WTC11 (cell line): Measurements from ENCODE around the gene FPR1.

Experiments used
- ATF2 ChIP-seq: sonication (generic); formaldehyde crosslinking; IDR thresholded peaks from 2 replicates; pipeline ENCODE4 v1.8.1; 2022; ENCODE audit warnings: low read depth, missing genetic modification reagents, borderline replicate concordance
- ATF3 ChIP-seq: sonication (generic); formaldehyde crosslinking; conservative IDR thresholded peaks from 2 replicates; pipeline ENCODE4 v1.8.1; 2022; ENCODE audit warnings: mild to moderate bottlenecking, missing genetic modification reagents
- CTCF ChIP-seq: fragments of 200-600 bp; IDR thresholded peaks from 2 replicates; pipeline ENCODE4 v1.8.0; 2022; ENCODE audit warnings: antibody characterized with exemption
- E2F4 ChIP-seq: sonication (generic); formaldehyde crosslinking; IDR thresholded peaks from 2 replicates; pipeline ENCODE4 v1.8.1; 2022; ENCODE audit warnings: low read depth, mild to moderate bottlenecking, moderate library complexity, missing genetic modification reagents, borderline replicate concordance
- FOXK1 ChIP-seq: sonication (generic); formaldehyde crosslinking; IDR thresholded peaks from 2 replicates; pipeline ENCODE4 v1.8.0; 2022; ENCODE audit warnings: mild to moderate bottlenecking, moderate library complexity, missing genetic modification reagents
- HMGA2 ChIP-seq: fragments of 250-450 bp; sonication (Bioruptor Pico); IDR thresholded peaks from 2 replicates; pipeline ENCODE4 v1.4.0; 2021; ENCODE audit warnings: mild to moderate bottlenecking, moderate library complexity
- KAT7 ChIP-seq: sonication (generic); formaldehyde crosslinking; IDR thresholded peaks from 2 replicates; pipeline ENCODE4 v1.8.1; 2023; ENCODE audit warnings: missing genetic modification reagents, mild to moderate bottlenecking, borderline replicate concordance
- MAX ChIP-seq: sonication (generic); formaldehyde crosslinking; IDR thresholded peaks from 2 replicates; pipeline ENCODE4 v1.8.0; 2022; ENCODE audit warnings: mild to moderate bottlenecking, missing genetic modification reagents
- NFYB ChIP-seq: sonication (generic); formaldehyde crosslinking; conservative IDR thresholded peaks from 2 replicates; pipeline ENCODE4 v1.8.0; 2022; ENCODE audit warnings: low read depth, missing genetic modification reagents
- NR1H2 ChIP-seq: sonication (generic); formaldehyde crosslinking; IDR thresholded peaks from 2 replicates; pipeline ENCODE4 v1.9.0; 2021; ENCODE audit warnings: mild to moderate bottlenecking, moderate library complexity, missing genetic modification reagents
- TEAD4 ChIP-seq: sonication (generic); formaldehyde crosslinking; IDR thresholded peaks from 2 replicates; pipeline ENCODE4 v1.8.0; 2022; ENCODE audit warnings: mild to moderate bottlenecking, missing genetic modification reagents
- USF1 ChIP-seq: sonication (generic); formaldehyde crosslinking; IDR thresholded peaks from 2 replicates; pipeline ENCODE4 v1.8.0; 2022; ENCODE audit warnings: mild to moderate bottlenecking, missing genetic modification reagents
- ZNF232 ChIP-seq: sonication (generic); formaldehyde crosslinking; IDR thresholded peaks from 2 replicates; pipeline ENCODE4 v1.8.0; 2022; ENCODE audit warnings: mild to moderate bottlenecking, missing genetic modification reagents

- no peak for TF ChIP-seq CTCF
- TF ChIP-seq NR1H2 = no peak
- no peak for TF ChIP-seq HMGA2 (CRISPR knock-in tag)
- TF ChIP-seq ATF3 (CRISPR knock-in tag) = no peak
- TF ChIP-seq USF1 (CRISPR knock-in tag) = no peak
- no peak for TF ChIP-seq ATF2 (CRISPR knock-in tag)
- TF ChIP-seq MAX = no peak
- TF ChIP-seq ZNF232 = no peak
- no peak for TF ChIP-seq NFYB (CRISPR knock-in tag)
- no peak for TF ChIP-seq E2F4 (CRISPR knock-in tag)
- TF ChIP-seq TEAD4 (CRISPR knock-in tag) = no peak
- TF ChIP-seq KAT7 (CRISPR knock-in tag) = no peak
- TF ChIP-seq FOXK1 (CRISPR knock-in tag) = no peak
Observed at GRCh38 chr19:51755571-51755970, 3.9 kb upstream of the FPR1 start.
